Measurements from ENCODE around the gene BICD2. TPM values are rescaled to one million over a fixed set of nuclear protein-coding genes. Genes with fewer than 3 reads are reported as not detected.

The BICD2 gene
- total and polyA plus RNA-seq, 9 of the 15 experiments (the other 6 are each of a cell fraction or from before 2014, with no cell fraction given), result 3.6 to 23.4 (median 11.8) TPM

GRCh38 chr9:92764988-92765936, 629 bp upstream of the BICD2 start (continued):
- TF ChIP-seq MEIS2 (IDR thresholded peaks at IDR 0.05; ENCODE audit: partially characterized antibody) (no peak), ZNF143 (CRISPR knock-in tag; IDR thresholded peaks at IDR 0.05) (peak; percentile 90), PHF20 (IDR thresholded peaks at IDR 0.05; ENCODE audit: partially characterized antibody) (peak; percentile 86), PHF8 (IDR thresholded peaks at IDR 0.05; ENCODE audit: borderline replicate concordance, low read length) (peak; percentile 98; the same call in 1 of the 2 replicates), ARID3A (IDR thresholded peaks at IDR 0.05; ENCODE audit: borderline replicate concordance, low read depth, low read length) (peak; percentile 54; the same call in 1 of the 2 replicates), SETDB1 (IDR thresholded peaks at IDR 0.05; ENCODE audit: low read length) (no peak), ZNF655 (CRISPR knock-in tag; IDR thresholded peaks at IDR 0.05) (no peak), PPARD (CRISPR knock-in tag; IDR thresholded peaks at IDR 0.05) (no peak), TARDBP (IDR thresholded peaks at IDR 0.05) (peak; percentile 91; the same call in 1 of the 2 replicates), FOS (IDR thresholded peaks at IDR 0.05; ENCODE audit: extremely low read depth, insufficient read length) (no peak), KDM5B (IDR thresholded peaks at IDR 0.05; ENCODE audit: insufficient replicate concordance, low read depth, low read length) (peak; percentile 77), ARID4B (CRISPR knock-in tag; IDR thresholded peaks at IDR 0.05) (peak; percentile 89; the same call in 1 of the 2 replicates), POLR2G (IDR thresholded peaks at IDR 0.05; ENCODE audit: low read depth, low read length) (peak; percentile 98), LEF1 (IDR thresholded peaks at IDR 0.05) (no peak), ATF7 (IDR thresholded peaks at IDR 0.05) (peak; percentile 83), ZFP1 (CRISPR knock-in tag; IDR thresholded peaks at IDR 0.05) (no peak), E4F1 (CRISPR knock-in tag; IDR thresholded peaks at IDR 0.05; ENCODE audit: borderline replicate concordance) (no peak)
